IMR-90 (cell line): ENCODE measurements around the gene CHD3. TPM values are rescaled to one million over a fixed set of nuclear protein-coding genes. Genes with fewer than 3 reads are reported as not detected.

ENCODE experiments used
- ATAC-seq: fragments of 200-7000 bp; cut with Tn5 transposase; 2 replicates; pipeline ENCODE4 v1.9.1; 2020; ENCODE audit warnings: low read depth, mild to moderate bottlenecking, moderate library complexity
- BruUV-seq: library from RNA; stranded (reverse); fragments of 400-500 nt; replicated peaks from 2 replicates; lab custom pipeline; 2021; lab: Mats Ljungman, UMichigan
- CTCF ChIA-PET: fragments of 300-600 bp; formaldehyde crosslinking; extraction: SDS; loops from one replicate; lab custom pipeline; 2021; ENCODE audit warnings: antibody characterized with exemption; lab: Yijun Ruan, JAX
- POLR2A ChIA-PET: fragments of 300-600 bp; sonication (Branson Sonifier 250); formaldehyde crosslinking; loops from one replicate; lab custom pipeline; 2022; ENCODE audit warnings: antibody characterized with exemption; ENCODE audit not compliant: unreplicated experiment; lab: Charles Lee
- DNase-seq: peaks from one replicate; pipeline ENCODE4 v3.0.0; 2013
- H2AFZ ChIP-seq: replicated peaks from 2 replicates; pipeline ENCODE3; 2013; ENCODE audit warnings: low read length, mild to moderate bottlenecking; ENCODE audit not compliant: poor library complexity
- H2AK5ac ChIP-seq: 2 replicates; pipeline ENCODE4 v1.6.1; 2013; ENCODE audit warnings: low read depth, low read length, inconsistent platforms
- H2AK9ac ChIP-seq: replicated peaks from 2 replicates; pipeline ENCODE3; 2013; ENCODE audit warnings: mild to moderate bottlenecking, low read depth, low read length, moderate library complexity; ENCODE audit not compliant: poor library complexity
- H2BK120ac ChIP-seq: 2 replicates; pipeline ENCODE4 v1.6.1; 2013; ENCODE audit warnings: low read depth, low read length, inconsistent platforms
- H2BK15ac ChIP-seq: 3 replicates; pipeline ENCODE4 v1.6.1; 2013; ENCODE audit warnings: low read depth, low read length, inconsistent platforms
- H2BK20ac ChIP-seq: 2 replicates; pipeline ENCODE4 v1.6.1; 2013; ENCODE audit warnings: low read depth, mild to moderate bottlenecking, inconsistent platforms, low read length, moderate library complexity
- H2BK5ac ChIP-seq: 2 replicates; pipeline ENCODE4 v1.6.1; 2013; ENCODE audit warnings: mild to moderate bottlenecking, low read depth, low read length, inconsistent platforms; ENCODE audit not compliant: poor library complexity, severe bottlenecking
- H3K14ac ChIP-seq: replicated peaks from 2 replicates; pipeline ENCODE4 v1.6.1; 2013; ENCODE audit warnings: low read depth, low read length, inconsistent platforms
- H3K18ac ChIP-seq: 2 replicates; pipeline ENCODE4 v1.6.1; 2013; ENCODE audit warnings: low read depth, low read length, control low read depth
- H3K23ac ChIP-seq: 2 replicates; pipeline ENCODE4 v1.6.1; 2013; ENCODE audit warnings: low read depth, low read length, inconsistent platforms
- H3K27ac ChIP-seq: 2 replicates; pipeline ENCODE4 v1.5.1; 2013; ENCODE audit warnings: mild to moderate bottlenecking, control low read depth, low read length; ENCODE audit not compliant: insufficient read depth
- H3K27me3 ChIP-seq: 2 replicates; pipeline ENCODE4 v1.6.1; 2013; ENCODE audit warnings: low read length; ENCODE audit not compliant: control insufficient read depth, insufficient read depth
- H3K36me3 ChIP-seq: 2 replicates; pipeline ENCODE4 v1.6.1; 2013; ENCODE audit warnings: low read length, mixed read lengths; ENCODE audit not compliant: control insufficient read depth, insufficient read depth
- H3K4ac ChIP-seq: 2 replicates; pipeline ENCODE4 v1.6.1; 2013; ENCODE audit warnings: low read depth, low read length, inconsistent platforms
- H3K4me1 ChIP-seq: 2 replicates; pipeline ENCODE4 v1.6.1; 2013; ENCODE audit warnings: low read length, mixed read lengths; ENCODE audit not compliant: control insufficient read depth, insufficient read depth
- H3K4me2 ChIP-seq: 2 replicates; pipeline ENCODE4 v1.6.1; 2013; ENCODE audit warnings: low read depth, mild to moderate bottlenecking, control low read depth, low read length, moderate library complexity
- H3K4me3 ChIP-seq: 2 replicates; pipeline ENCODE4 v1.5.1; 2013; ENCODE audit warnings: low read depth, mild to moderate bottlenecking, control low read depth, low read length, moderate library complexity; ENCODE audit not compliant: insufficient read depth
- H3K56ac ChIP-seq: 2 replicates; pipeline ENCODE4 v1.6.1; 2013; ENCODE audit warnings: low read length, inconsistent platforms; ENCODE audit not compliant: insufficient read depth; ENCODE audit errors: extremely low read depth
- H3K79me1 ChIP-seq, 2 experiments: 2 replicates each; pipeline ENCODE4 v1.6.1; 2013; ENCODE audit warnings: low read length in 2 of 2, inconsistent platforms in 1 of 2, low read depth in 1 of 2
- H3K9ac ChIP-seq: 2 replicates; pipeline ENCODE4 v1.6.1; 2013; ENCODE audit warnings: low read depth, low read length, control low read depth
- H3K9me1 ChIP-seq: 2 replicates; pipeline ENCODE4 v1.6.1; 2013; ENCODE audit warnings: low read length, inconsistent platforms; ENCODE audit not compliant: insufficient read depth
- H3K9me3 ChIP-seq: 2 replicates; pipeline ENCODE4 v1.6.1; 2013; ENCODE audit warnings: low read length; ENCODE audit not compliant: control insufficient read depth, insufficient read depth
- H4K20me1 ChIP-seq: 2 replicates; pipeline ENCODE4 v1.6.1; 2013; ENCODE audit warnings: low read length, inconsistent platforms; ENCODE audit not compliant: insufficient read depth
- H4K5ac ChIP-seq: 2 replicates; pipeline ENCODE4 v1.6.1; 2013; ENCODE audit warnings: mild to moderate bottlenecking, low read depth, low read length, control low read depth
- H4K8ac ChIP-seq, 2 experiments: 2 replicates each; pipeline ENCODE4 v1.6.1; 2013; ENCODE audit warnings: low read depth in 2 of 2, low read length in 2 of 2, control low read depth in 1 of 2, inconsistent platforms in 1 of 2
- H4K91ac ChIP-seq: 2 replicates; pipeline ENCODE4 v1.6.1; 2013; ENCODE audit warnings: low read depth, low read length, inconsistent platforms; ENCODE audit not compliant: insufficient read depth
- BHLHE40 ChIP-seq: fragments of 150-350 bp; IDR thresholded peaks from 2 replicates; pipeline ENCODE4 v1.6.1; 2016; ENCODE audit warnings: mild to moderate bottlenecking, low read depth, low read length
- CEBPB ChIP-seq: IDR thresholded peaks from 2 replicates; pipeline ENCODE4 v1.6.1; 2012; ENCODE audit warnings: low read depth, low read length, improper control_type of control experiment
- CHD1 ChIP-seq: IDR thresholded peaks from 2 replicates; pipeline ENCODE4 v1.6.1; 2012; ENCODE audit warnings: low read depth, low read length, improper control_type of control experiment
- FOS ChIP-seq: fragments of 150-350 bp; IDR thresholded peaks from 2 replicates; pipeline ENCODE4 v1.6.1; 2016; ENCODE audit warnings: low read depth, low read length
- MAFK ChIP-seq: IDR thresholded peaks from 2 replicates; pipeline ENCODE4 v1.6.1; 2012; ENCODE audit warnings: low read depth, low read length, improper control_type of control experiment
- MAZ ChIP-seq: IDR thresholded peaks from 2 replicates; pipeline ENCODE4 v1.6.1; 2012; ENCODE audit warnings: low read depth, mild to moderate bottlenecking, low read length, improper control_type of control experiment, moderate library complexity, borderline replicate concordance
- MXI1 ChIP-seq: IDR thresholded peaks from 2 replicates; pipeline ENCODE4 v1.6.1; 2012; ENCODE audit warnings: low read depth, mild to moderate bottlenecking, low read length, moderate library complexity, borderline replicate concordance
- NFE2L2 ChIP-seq: fragments of 150-350 bp; IDR thresholded peaks from 2 replicates; pipeline ENCODE4 v1.6.1; 2016; ENCODE audit warnings: low read depth, mild to moderate bottlenecking, low read length
- POLR2A ChIP-seq: IDR thresholded peaks from 2 replicates; pipeline ENCODE4 v1.6.1; 2012; ENCODE audit warnings: mild to moderate bottlenecking, low read depth, low read length
- RAD21 ChIP-seq: IDR thresholded peaks from 2 replicates; pipeline ENCODE4 v1.6.1; 2012; ENCODE audit warnings: low read length, improper control_type of control experiment
- RCOR1 ChIP-seq: IDR thresholded peaks from 2 replicates; pipeline ENCODE4 v1.6.1; 2012; ENCODE audit warnings: mild to moderate bottlenecking, low read length, improper control_type of control experiment; ENCODE audit not compliant: insufficient replicate concordance
- RFX5 ChIP-seq: IDR thresholded peaks from 2 replicates; pipeline ENCODE4 v1.8.0; 2012; ENCODE audit warnings: low read depth, mild to moderate bottlenecking, low read length, moderate library complexity
- SMC3 ChIP-seq: fragments of 150-350 bp; IDR thresholded peaks from 2 replicates; pipeline ENCODE4 v1.6.1; 2016; ENCODE audit warnings: low read depth, mild to moderate bottlenecking, antibody characterized with exemption, low read length, moderate library complexity
- WGBS, 2 experiments: methylation state at CpG; one replicate each; pipeline versions ENCODE4 v1.1.5 to v1.1.7; 2013; ENCODE audit warnings: missing lambda C conversion rate in 2 of 2; ENCODE audit not compliant: insufficient read length in 1 of 2; ENCODE audit errors: extremely low coverage in 2 of 2; 5-methylcytosine and 5-hydroxymethylcytosine counted together
- dilution Hi-C: fragments of 300-500 bp; cut with HindIII; formaldehyde crosslinking; loops from one replicate; pipeline ENCODE4 v1.14.3; 2018; ENCODE audit warnings: low sequenced_read_pairs; ENCODE audit not compliant: unreplicated experiment
- in situ Hi-C: fragments of 300-500 bp; cut with MboI; formaldehyde crosslinking; loops from 3 replicates; pipeline ENCODE4 v1.14.3; 2019; ENCODE audit warnings: low sequenced_read_pairs, inconsistent platforms, mixed read lengths
- intact Hi-C: fragments of 100-400 bp; cut with micrococcal nuclease; formaldehyde crosslinking; loops from 2 replicates; pipeline ENCODE4 v1.10.0; 2022
- polyA plus RNA-seq, 3 experiments: library from polyadenylated mRNA; depleted of rRNA; stranded (reverse); fragments of >200 nt; gene quantifications; 2 replicates each; pipeline ENCODE4 v1.2.3, GENCODE V29; 2012; ENCODE audit warnings: low replicate concordance in 1 of 3
- total RNA-seq: library from RNA; depleted of rRNA; stranded (reverse); fragments of >200 nt; gene quantifications from 2 replicates; pipeline ENCODE4 v1.2.3, GENCODE V29; 2012
- TF ChIP-seq, protein P1 (sequence below): conservative IDR thresholded peaks from 2 replicates; pipeline ENCODE4 v1.5.1; 2012; ENCODE audit warnings: mild to moderate bottlenecking, low read depth, low read length, improper control_type of control experiment
- TF ChIP-seq, protein P2 (sequence below): fragments of 150-350 bp; IDR thresholded peaks from 2 replicates; pipeline ENCODE4 v1.6.1; 2017; ENCODE audit warnings: mild to moderate bottlenecking, antibody characterized with exemption, low read length, low read depth
- TF ChIP-seq, protein P3 (sequence below): fragments of 150-350 bp; IDR thresholded peaks from 2 replicates; pipeline ENCODE4 v1.6.1; 2016; ENCODE audit warnings: low read depth, mild to moderate bottlenecking, low read length, moderate library complexity, borderline replicate concordance

Gene CHD3
- total and polyA plus RNA-seq, 2 of the 4 experiments (the other 2 are of a cell fraction), result 65.4 to 78.1 TPM

DNA sequence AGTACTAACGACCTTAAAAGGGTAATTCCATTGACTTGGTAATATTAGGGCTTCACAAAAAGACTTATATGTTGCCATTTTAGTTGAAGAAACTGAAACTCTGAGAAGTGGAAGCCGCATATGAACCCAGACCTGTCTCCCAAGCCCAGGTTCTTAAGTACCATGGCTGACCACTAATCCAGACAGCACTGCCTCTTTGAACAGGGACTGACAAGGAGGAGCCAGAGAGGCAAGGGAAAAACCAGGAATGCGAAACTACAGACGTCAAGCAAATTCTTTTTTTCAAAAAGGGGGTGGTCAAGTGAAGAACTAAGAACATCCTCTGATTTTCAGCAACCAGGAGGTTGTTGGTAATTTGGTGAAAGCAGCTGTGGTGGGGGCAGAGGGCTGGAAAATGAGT is 15.5 kb upstream of the CHD3 start:
- Histone ChIP-seq H4K8ac (no peak overlapping the region), H3K9me3 (no peaks in the 10 kb centered on the region), H3K4me1 (no peaks in the 10 kb centered on the region), H4K91ac (no peak overlapping the region), H3K4ac (no peak overlapping the region), H2AK9ac (no peak overlapping the region), H2BK5ac (no peak overlapping the region), H3K79me1 (peaks cover 7 to 13% of the 10 kb centered on the region in 2 experiments), H3K27ac (no peak overlapping the region), H3K27me3 (no peaks in the 10 kb centered on the region), H4K20me1 (no peaks in the 10 kb centered on the region), H3K56ac (no peak overlapping the region), H4K5ac (no peak overlapping the region), H3K9ac (no peak overlapping the region), H3K18ac (no peak overlapping the region), H3K14ac (no peak overlapping the region), H3K9me1 (no peaks in the 10 kb centered on the region; the same call in 1 of the 2 replicates), H3K4me3 (no peak overlapping the region), H2AK5ac (no peak overlapping the region), H2BK120ac (no peak overlapping the region), H3K23ac (no peak overlapping the region), H3K4me2 (no peak overlapping the region), H2BK15ac (no peak overlapping the region), H3K36me3 (peaks cover 9% of the 10 kb centered on the region; the same call in 1 of the 2 replicates), H2BK20ac (no peak overlapping the region), H2AFZ (no peak overlapping the region)
- POLR2A ChIA-PET, result no interaction called here
- intact Hi-C loops (no loop called here), dilution Hi-C loops (no loop called here), in situ Hi-C loops (no loop called here)
- CTCF ChIA-PET, result no interaction called here
- 82% methylated on average over 3 of the region's 4 CpGs; no CpG with 5 or more reads in 1 of the 2 experiments for WGBS, 2 experiments
- no TSS peak for BruUV-seq
- peak; percentile 30 for DNase-seq
- no peak for ATAC-seq
- TF ChIP-seq MXI1 (no peak), RCOR1 (no peak), NFE2L2 (no peak), FOS (no peak), RFX5 (no peak), MAZ (no peak), POLR2A (no peak), RAD21 (no peak), MAFK (no peak), CEBPB (no peak), CHD1 (no peak), BHLHE40 (no peak), SMC3 (no peak)
- TF ChIP-seq, protein P1, sequence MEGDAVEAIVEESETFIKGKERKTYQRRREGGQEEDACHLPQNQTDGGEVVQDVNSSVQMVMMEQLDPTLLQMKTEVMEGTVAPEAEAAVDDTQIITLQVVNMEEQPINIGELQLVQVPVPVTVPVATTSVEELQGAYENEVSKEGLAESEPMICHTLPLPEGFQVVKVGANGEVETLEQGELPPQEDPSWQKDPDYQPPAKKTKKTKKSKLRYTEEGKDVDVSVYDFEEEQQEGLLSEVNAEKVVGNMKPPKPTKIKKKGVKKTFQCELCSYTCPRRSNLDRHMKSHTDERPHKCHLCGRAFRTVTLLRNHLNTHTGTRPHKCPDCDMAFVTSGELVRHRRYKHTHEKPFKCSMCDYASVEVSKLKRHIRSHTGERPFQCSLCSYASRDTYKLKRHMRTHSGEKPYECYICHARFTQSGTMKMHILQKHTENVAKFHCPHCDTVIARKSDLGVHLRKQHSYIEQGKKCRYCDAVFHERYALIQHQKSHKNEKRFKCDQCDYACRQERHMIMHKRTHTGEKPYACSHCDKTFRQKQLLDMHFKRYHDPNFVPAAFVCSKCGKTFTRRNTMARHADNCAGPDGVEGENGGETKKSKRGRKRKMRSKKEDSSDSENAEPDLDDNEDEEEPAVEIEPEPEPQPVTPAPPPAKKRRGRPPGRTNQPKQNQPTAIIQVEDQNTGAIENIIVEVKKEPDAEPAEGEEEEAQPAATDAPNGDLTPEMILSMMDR, result no peak
- TF ChIP-seq, protein P2, sequence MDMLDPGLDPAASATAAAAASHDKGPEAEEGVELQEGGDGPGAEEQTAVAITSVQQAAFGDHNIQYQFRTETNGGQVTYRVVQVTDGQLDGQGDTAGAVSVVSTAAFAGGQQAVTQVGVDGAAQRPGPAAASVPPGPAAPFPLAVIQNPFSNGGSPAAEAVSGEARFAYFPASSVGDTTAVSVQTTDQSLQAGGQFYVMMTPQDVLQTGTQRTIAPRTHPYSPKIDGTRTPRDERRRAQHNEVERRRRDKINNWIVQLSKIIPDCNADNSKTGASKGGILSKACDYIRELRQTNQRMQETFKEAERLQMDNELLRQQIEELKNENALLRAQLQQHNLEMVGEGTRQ, result no peak
- TF ChIP-seq, protein P3, sequence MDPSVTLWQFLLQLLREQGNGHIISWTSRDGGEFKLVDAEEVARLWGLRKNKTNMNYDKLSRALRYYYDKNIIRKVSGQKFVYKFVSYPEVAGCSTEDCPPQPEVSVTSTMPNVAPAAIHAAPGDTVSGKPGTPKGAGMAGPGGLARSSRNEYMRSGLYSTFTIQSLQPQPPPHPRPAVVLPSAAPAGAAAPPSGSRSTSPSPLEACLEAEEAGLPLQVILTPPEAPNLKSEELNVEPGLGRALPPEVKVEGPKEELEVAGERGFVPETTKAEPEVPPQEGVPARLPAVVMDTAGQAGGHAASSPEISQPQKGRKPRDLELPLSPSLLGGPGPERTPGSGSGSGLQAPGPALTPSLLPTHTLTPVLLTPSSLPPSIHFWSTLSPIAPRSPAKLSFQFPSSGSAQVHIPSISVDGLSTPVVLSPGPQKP, result no peak
